ENCODE data around the gene DNAH14.

GRCh38 chr1:225412803-225413351, 483.4 kb downstream of the DNAH14 start:
- no peak for TF ChIP-seq EZH2 (IDR thresholded peaks at IDR 0.05; ENCODE audit: borderline replicate concordance)
- no peak for TF ChIP-seq CTCF (IDR thresholded peaks at IDR 0.05; ENCODE audit: poor library complexity)
